UCSD-AML1 (cell line): ENCODE data around the gene DMD.
"Not testable (repeated sequence)": the region's sequence is repeated elsewhere in the genome, so short reads cannot be mapped to it uniquely, and the experiment has no call there.

Experiments used
- DNase-seq: peaks from one replicate; lab custom pipeline; 2025; ENCODE audit not compliant: unreplicated experiment; lab: John Stamatoyannopoulos, UW

Gene DMD

DNA sequence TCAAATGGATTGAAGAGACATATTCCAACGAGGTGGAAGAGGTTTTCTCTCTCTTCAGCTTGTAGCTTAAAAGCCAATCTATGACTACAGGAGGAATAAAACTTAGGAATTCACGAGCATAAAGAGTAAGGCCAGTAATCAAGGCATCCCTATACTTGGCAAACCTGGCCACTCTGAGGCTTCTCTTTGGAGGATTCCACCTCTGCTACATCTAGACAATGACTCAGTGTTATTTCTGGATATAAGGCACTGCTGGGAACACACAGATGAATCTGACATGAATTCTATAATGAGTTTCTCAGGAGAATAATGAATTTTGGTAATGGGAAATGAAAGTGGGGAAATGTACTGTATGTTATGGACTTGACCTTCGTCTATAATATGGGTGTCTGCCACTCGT is 1123.7 kb downstream of the DMD start:
- DNase-seq: no peak

DNA sequence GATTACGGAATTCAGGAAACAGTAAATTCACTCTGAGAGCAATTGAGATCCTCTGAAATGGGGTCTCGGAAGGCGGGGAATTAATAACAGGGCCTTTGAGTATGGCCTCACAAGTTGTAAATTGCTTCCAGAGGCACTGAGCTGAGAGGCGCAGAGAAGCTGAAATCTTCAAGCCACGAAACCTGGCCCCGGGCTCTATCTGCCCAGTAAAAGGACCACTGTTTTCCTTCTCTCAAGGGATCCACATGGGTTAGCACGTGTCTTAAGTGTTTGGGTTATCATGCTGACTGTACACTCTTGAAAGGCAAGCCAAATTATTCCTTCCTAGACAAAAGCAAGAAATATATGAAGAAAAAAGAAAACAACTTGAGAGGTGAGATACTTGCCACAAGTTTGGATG is 1126.6 kb downstream of the DMD start:
- no peak for DNase-seq

DNA sequence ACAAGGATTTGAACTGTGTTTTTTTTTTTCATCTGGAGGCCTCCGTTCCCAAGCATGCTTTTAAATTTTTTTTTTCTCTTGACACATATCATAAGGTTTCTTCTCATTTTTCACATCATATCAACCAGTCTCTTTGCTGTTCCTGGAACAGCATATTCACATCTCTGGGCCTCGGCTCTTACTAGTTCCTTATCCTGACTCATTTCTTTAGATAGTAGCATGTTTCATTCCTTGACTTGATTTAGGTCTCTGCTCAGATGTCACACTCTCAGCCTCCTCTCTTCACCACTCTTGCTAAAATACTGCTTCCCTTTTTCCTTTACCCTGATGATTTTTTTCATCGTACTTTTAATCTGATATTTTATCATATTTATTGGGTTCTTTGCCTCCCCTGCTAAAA is 1163.1 kb downstream of the DMD start:
- no peak for DNase-seq

DNA sequence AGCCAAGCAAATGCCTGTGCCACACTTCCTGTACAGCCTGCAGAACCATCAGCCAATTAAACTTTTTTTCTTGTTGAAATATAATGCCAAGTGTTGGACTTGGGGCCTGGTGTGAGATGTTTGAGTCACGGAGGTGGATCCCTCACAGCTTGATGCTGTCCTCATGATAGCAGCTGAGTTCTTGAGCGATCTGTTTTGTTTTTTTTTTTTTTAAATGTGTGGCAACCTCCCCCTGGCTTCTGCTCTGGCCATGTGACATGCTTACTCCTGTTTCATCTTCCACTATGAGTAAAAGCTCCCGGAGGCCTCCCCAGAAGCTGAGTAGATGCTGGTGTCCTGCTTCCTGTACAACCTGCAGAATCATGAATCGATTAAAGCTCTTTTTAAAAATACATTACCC is 1166.2 kb downstream of the DMD start:
- DNase-seq: no peak

DNA sequence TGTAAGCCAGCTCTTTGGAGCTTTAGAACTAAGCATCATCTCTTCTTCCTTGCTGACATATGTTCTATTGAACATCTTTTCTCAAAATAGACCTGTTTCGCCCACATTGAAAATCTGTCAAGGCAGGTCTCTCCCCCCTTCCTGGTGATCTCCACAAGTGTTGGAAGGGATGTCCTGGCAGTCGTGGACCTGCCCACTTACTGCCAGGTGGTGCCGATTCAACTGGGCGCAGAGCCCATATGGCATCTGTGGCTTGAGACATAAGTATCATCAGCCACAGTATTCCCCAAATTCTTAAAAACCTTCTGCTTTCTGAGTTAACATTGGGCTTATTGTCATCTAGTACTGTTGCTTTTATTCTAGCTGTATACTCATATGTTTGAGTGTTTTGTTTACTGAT is 1170.2 kb downstream of the DMD start:
- no peak for DNase-seq

DNA sequence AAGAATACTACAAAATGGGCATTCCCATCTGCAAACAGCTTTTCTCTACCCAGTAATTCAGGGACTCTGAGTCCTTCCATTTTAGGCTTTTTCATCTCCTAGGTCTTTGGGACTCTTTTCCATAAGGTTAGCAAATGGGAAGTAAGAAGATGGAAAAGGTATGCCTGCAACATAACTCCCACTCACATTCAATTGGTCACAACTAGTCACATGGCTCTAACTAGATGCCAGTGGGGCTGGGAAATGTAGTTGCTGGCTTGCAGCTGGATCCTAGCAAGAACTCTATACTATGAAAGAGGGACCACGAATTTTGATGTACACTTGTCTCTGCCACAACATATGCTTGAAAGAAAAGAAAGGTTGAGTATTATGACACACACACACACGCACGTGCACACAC is 1184.6 kb downstream of the DMD start:
- no peak for DNase-seq

DNA sequence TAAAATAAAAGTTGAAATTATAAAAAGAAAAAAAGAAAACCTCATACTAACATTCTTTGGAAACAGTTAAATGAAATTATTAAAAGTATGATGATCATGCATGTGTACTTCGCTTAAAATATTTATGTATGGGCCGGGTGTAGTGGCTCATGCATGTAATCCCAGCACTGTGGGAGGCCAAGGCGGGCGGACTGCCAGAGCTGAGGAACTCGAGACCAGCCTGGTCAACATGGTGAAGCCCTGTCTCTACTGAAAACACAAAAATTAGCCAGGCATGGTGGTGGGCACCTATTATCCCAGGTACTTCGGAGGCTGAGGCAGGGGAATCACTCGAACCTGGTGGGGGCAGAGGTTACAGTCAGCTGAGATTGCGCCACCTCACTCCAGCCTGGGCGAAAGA is 1187.3 kb downstream of the DMD start:
- no peak for DNase-seq

DNA sequence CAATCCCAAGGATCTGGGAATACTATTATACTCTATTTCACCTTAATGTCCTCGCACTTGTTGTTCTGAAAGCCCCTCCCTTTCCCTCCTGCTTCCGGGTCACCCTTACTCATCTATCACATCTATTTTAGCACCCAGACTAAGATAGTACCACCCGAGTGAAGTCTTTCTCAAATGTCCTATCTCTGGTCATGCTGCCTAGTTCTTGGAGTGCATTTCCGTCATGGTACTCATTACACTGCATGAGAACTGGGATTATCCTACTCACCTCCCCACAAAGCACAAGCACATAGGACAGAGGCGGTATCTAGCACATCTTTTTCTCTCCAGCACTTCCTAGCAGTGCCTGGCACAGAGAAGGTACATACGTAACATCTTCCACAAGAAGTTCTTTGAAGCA is 1195.2 kb downstream of the DMD start:
- DNase-seq: no peak

DNA sequence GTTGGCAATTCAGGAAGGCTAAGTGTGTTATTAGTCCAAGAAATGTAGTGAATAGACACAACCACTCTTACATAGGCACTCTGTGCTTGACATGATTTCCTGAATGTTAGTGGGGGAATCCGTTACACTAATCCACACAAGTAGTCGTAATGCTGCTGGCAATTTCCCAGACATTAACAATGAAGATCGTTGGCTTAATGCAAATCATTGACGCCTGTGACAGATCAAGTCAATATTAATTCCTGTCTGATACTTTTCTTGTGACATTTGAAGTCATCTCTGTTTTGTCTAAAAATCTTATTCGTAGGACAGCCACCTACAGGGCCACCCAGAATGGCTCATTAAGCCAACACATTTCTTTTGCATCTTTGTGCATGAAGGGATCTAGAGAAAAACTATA is 1200.4 kb downstream of the DMD start:
- DNase-seq: no peak

DNA sequence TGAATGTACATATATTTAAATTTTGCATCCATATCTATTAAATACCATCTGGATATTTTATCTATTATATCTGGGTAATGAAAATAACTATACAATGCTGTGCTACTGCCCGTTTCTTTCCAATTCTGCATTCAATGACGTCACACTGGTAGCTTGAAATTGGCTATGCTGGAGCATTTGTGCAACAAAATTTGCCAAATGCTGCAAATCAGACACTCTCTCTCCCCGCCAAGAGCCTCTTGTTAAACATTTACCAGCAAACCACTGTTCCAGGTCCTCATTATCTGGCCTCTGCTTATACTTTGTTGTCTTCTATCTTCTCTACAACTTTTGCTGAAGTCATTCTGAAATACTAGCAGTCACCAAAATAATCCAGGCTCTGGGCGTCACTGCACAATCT is 1201.1 kb downstream of the DMD start:
- DNase-seq: no peak

DNA sequence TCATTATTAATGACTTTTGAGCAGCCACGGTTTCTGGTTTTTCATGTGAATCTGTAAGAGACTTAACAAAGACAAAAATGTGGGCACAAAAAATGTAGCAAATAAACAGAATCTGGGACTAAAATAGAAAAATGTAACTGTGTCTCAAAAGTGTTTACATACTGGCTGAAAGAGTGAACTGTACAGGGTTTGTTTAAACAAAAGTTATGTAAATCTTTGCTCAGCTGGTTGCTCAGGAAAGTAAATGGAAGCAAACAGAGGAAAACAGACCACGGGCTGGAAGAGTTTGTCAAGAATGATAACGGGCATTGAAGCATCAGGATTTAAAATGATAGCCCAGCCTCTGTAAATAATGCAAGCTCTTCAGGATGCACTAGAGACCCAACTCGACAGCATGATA is 1217.7 kb downstream of the DMD start:
- DNase-seq: no peak

DNA sequence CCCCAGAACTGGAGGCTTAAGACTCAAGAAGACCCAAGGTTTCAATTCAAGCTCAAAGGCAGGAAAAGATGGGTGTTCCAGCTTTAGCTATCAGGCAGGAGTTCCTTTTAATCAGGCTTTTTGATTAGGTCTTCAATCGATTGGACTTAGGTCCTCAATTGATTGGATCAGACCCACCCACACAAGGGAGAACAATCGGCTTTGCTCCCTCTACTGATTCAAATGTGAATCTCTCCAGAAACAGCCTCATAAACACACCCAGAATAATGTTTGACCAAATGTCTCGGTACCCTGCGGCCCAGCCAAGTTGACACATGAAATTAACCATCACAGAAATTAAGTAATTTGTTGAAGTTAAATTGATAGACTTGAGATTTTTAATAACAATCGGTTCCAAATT is 1222.4 kb downstream of the DMD start:
- DNase-seq: no peak

DNA sequence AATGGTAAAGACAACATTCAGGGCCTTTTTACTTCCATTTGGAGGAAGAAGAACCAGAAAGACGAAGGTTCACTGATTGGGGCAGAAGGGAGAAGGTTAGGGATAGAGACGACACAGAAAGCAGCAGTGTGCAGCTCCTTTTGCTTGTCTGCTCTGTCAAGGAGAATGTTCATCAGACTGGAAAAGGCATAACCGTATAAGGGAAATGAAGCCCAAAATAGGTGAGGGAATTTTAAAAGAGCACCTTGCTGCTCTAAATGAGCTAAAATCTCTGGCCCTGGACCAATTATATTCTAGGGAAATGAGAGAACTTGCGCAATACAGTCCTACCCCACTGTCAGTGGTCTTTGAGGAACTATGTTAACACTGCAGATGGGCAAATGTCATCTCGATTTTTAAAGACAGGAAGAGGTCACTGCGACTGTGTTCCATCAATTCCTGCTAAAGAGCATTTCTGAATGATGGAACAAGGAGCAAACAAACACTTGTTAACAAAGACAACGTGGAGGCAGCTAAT is 1229.7 kb downstream of the DMD start:
- no peak for DNase-seq

DNA sequence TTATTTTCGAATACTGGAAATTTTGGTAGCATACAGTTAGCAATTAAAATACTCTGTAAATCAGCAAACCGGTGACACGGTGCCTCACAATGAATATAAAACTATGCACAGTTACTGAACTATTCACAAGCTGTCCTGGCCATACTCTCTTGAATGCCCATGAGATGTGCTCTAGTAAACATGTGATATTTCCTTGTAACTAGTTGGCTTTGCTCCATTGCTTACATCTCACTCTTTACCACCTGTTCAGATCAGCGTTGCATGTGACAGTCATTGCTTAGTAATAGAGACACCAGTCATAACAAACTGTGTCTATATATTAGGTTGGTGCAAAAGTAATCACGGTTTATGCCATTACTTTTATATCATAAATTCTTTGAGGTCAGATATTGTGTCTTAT is 1241.6 kb downstream of the DMD start:
- DNase-seq: no peak

DNA sequence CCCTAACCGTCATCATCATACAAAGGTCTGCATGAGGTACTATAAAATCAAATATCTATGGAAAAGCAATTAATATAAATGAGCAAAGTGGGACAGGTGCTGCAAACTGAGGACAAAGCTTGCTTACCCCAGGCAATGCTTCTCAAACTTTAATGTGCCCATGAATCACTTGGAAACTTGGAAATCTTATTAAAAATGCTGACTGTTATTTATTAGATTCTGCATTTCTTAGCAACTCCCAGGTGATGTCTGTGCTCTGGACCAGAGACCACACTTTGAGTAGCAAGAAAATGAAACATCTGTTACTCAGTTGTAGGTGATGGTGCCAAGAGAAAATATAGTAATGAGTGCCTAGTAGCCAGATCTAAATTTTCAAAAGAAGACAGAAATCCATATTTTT is 1249.1 kb downstream of the DMD start:
- no peak for DNase-seq

DNA sequence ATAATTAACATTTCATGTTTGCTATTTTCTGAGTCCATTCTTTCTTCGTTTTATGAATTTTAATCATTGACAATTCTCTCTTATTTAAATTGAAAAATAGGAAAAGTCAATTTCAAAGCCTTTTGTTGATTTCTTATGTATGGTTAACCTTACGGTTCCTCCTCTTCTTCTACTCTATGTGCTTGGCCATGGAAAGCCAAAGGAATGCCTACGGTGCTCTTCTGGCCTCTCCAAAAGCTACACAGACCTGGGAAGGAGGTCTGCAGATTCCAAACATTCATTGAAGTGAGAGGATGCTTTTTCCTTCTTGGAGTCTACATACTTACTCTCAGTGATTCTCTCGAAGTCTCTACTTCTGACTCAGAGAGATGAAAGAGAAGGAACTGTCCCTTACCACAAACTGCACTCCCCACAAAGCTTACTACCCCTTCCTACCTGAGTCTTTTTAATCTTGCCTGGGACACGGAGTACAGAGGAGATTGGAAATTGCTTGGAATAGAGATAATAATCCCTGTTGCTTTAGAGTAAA is 1276.4 kb downstream of the DMD start:
- no peak for DNase-seq

DNA sequence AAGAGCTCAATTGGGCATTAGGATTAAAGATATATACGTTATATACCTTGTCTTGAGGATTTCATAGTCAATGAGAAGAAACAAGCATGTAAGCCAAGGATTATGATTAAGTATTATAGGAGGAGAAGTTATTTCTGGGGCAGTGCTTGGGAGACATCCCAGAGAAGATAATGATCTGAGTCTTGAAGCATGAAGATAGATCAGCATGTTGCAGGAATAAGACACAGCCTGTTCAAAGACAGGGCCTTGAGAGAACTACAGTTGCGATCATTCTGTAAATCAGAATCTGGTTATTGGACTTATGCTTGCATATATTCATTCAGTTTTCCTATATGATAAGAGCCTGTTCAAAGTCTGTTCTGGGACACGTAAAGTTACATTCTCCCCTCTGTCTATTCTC is 1277.3 kb downstream of the DMD start:
- DNase-seq: no peak

DNA sequence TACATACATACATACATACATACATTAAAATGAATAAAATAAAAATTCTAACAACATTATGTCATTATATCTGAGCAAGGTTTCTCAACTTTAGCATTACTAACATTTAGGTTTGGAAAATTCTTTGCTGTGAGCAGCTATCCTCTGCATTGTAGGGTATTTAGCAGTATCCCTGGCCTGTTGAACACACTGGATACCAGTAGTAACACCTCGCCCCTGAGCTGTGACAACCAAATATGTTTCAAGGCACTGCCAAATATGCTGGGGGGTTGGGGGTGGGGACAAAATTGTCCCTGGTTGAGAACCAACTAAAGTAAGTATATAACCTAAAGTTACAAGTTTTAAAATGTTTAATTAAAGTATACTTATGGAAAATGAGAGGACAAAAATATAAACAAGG is 1278.6 kb downstream of the DMD start:
- DNase-seq: no peak

DNA sequence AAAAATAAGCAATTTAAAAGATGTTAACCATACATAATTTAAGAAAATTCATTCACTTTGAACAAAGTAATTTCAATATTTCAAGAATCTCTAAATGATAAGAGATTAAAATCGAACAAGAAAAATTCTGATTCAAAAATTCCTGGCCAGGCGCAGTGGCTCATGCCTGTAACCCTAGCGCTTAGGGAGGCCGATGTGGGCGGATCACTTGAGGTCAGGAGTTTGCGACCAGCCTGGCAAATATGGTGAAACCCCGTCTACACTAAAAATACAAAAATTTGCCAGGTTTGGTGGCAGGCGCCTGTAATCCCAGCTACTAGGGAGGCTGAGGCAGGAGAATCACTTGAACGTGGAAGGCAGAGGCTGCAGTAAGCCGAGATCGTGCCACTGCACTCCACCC is 1279.0 kb downstream of the DMD start:
- not testable (repeated sequence) for DNase-seq

DNA sequence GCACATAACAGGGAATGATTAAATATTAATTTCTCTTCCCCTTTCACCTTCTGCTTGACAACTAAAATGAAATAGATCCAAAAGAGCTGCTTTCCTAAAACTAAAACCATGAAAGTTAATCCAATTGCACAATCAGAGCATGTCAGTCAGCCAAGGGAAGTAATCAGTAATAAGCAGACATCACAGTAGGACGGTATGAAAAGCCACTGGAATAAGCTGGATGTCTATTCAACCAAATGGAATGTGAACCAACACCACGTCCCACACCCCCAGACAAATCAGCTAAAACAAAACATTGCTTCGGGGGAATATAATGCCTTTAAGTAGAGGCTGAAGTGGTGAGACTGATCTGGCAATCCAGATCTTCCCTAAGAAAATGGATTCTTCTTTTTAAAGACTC is 1280.1 kb downstream of the DMD start:
- DNase-seq: no peak

DNA sequence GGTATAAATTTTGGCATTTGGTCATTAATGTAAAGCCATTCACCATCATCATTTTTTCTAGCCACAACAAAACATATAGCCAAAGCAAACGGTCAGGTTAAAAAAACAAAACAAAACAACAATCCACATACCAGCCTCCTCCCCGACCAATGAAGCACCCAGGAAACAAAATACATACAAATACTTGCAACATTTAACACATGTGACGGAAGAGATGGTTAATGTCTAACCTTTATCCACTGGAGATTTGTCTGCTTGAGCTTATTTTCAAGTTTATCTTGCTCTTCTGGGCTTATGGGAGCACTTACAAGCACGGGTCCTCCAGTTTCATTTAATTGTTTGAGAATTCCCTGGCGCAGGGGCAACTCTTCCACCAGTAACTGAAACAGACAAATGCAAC is 1282.0 kb downstream of the DMD start:
- DNase-seq: no peak

DNA sequence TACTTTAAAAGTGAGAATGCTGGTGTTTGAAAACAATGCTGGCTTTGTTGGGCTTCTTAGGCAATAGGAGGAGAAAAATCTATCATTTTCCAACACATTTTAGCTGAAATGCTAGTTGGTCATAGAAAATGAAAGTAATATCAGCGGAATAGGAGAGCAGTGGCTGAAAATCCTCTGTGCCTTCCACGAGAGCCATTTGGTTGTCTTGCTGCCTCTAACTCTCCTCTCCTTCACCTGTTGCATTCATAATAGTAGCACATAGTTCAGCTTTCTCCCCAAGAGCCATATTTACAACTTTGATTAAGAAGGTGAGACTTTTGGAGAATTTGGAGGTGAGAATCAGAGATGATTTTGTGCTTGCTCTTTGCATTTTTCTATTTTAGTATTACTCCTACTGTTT is 1290.1 kb downstream of the DMD start:
- DNase-seq: no peak

DNA sequence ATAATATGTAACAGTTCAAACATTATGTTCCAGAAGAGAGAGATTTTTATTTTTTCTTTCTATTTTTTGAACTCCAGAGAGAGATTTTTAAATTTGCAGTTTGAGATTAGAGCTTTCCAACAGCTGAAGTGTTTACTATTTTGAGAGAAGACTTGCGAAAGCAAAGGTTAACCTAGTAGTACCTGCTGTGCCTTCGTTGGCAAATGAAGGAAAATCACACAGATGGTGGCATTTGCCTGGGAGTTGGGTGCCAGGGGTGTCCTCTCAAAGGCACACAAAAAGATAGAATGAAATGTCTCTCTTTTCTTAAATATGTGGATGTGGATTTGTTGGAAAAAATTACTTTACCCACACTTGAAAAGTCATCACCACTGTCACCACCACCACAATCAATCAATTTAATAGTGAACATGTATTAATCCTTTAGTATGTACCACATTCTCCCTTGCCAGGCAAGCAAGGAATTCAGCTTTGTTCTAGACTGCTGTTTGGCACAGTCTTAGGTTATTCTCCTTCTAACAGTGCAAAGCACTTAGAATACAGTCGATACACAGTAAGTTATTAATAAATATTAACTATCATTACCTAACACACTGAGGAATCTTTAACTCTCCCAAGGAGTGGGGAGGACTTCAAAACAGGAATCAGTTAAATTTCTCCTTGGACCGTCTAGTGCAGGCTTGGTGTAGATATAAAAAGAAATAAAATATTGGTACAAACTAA is 1301.3 kb downstream of the DMD start:
- DNase-seq: no peak
